Hepatocyte (in vitro differentiated cells): ENCODE measurements around the gene PTPN14. TPM values are rescaled to one million over a fixed set of nuclear protein-coding genes. Genes with fewer than 3 reads are reported as not detected.

Experiments used
- DNase-seq: peaks from one replicate; pipeline ENCODE4 v3.0.0-alpha.2; 2016; ENCODE audit warnings: low spot score
- H2AFZ ChIP-seq: fragments of 200-600 bp; sonication (generic); 2 replicates; pipeline ENCODE4 v1.6.0; 2016; ENCODE audit warnings: antibody characterized with exemption, mild to moderate bottlenecking
- H3K27ac ChIP-seq: fragments of 200-600 bp; sonication (generic); 2 replicates; pipeline ENCODE4 v1.5.1; 2016; ENCODE audit warnings: mild to moderate bottlenecking
- H3K27me3 ChIP-seq: fragments of 200-600 bp; sonication (generic); 2 replicates; pipeline ENCODE4 v1.6.1; 2016
- H3K36me3 ChIP-seq: fragments of 200-600 bp; sonication (generic); replicated peaks from 2 replicates; pipeline ENCODE4 v1.5.1; 2016; ENCODE audit warnings: low read depth; ENCODE audit not compliant: insufficient read depth
- H3K4me1 ChIP-seq: fragments of 200-600 bp; sonication (generic); 2 replicates; pipeline ENCODE4 v1.5.1; 2016; ENCODE audit warnings: mild to moderate bottlenecking, moderate library complexity; ENCODE audit not compliant: insufficient read depth
- H3K4me2 ChIP-seq: fragments of 200-600 bp; sonication (generic); 2 replicates; pipeline ENCODE4 v1.6.0; 2016
- H3K4me3 ChIP-seq: fragments of 200-600 bp; sonication (generic); 2 replicates; pipeline ENCODE4 v1.5.1; 2016; ENCODE audit warnings: mild to moderate bottlenecking
- H3K79me2 ChIP-seq: fragments of 200-600 bp; sonication (generic); 2 replicates; pipeline ENCODE4 v1.6.0; 2017; ENCODE audit warnings: mild to moderate bottlenecking
- H3K9me2 ChIP-seq: fragments of 200-600 bp; sonication (generic); replicated peaks from 2 replicates; pipeline ENCODE4 v1.6.0; 2017; ENCODE audit warnings: mild to moderate bottlenecking; ENCODE audit not compliant: insufficient read depth
- H3K9me3 ChIP-seq: fragments of 200-600 bp; sonication (generic); 2 replicates; pipeline ENCODE4 v1.5.1; 2016; ENCODE audit warnings: low read depth, mild to moderate bottlenecking
- H4K20me1 ChIP-seq: fragments of 200-600 bp; sonication (generic); 2 replicates; pipeline ENCODE4 v1.6.0; 2016; ENCODE audit warnings: mild to moderate bottlenecking; ENCODE audit not compliant: insufficient read depth, poor library complexity, severe bottlenecking
- CTCF ChIP-seq: fragments of 200-600 bp; sonication (generic); IDR thresholded peaks from 2 replicates; pipeline ENCODE4 v1.5.1; 2016; ENCODE audit warnings: antibody characterized with exemption, mild to moderate bottlenecking; ENCODE audit not compliant: poor library complexity
- EZH2 ChIP-seq: fragments of 200-600 bp; sonication (generic); IDR thresholded peaks from 2 replicates; pipeline ENCODE4 v1.6.1; 2016; ENCODE audit warnings: antibody characterized with exemption, mild to moderate bottlenecking, borderline replicate concordance
- EZH2phosphoT487 ChIP-seq: fragments of 200-600 bp; sonication (generic); IDR thresholded peaks from one replicate; pipeline ENCODE4 v1.6.1; 2018; ENCODE audit warnings: antibody characterized with exemption, mild to moderate bottlenecking, low read depth, moderate library complexity; ENCODE audit not compliant: unreplicated experiment, severe bottlenecking
- WGBS: methylation state at CpG from one replicate; pipeline ENCODE4 v1.1.6; 2016; ENCODE audit warnings: low lambda C conversion rate; ENCODE audit errors: missing lambda C conversion rate; 5-methylcytosine and 5-hydroxymethylcytosine counted together
- polyA plus RNA-seq: library from polyadenylated mRNA; unstranded; fragments of >200 nt; fragmentation: Nextera tagmentation; extraction: Ambion mirVana; gene quantifications from 2 replicates; pipeline ENCODE4 v1.2.1, GENCODE V29; 2016
- total RNA-seq: library from RNA; depleted of rRNA; stranded (reverse); fragments of >200 nt; gene quantifications from 2 replicates; pipeline ENCODE4 v1.2.3, GENCODE V29; 2014

PTPN14 gene
- total and polyA plus RNA-seq, 2 experiments from 2014 or later = 9.5 to 21.7 TPM

- Histone ChIP-seq H3K79me2 (peaks cover 21% of the 10 kb centered on the region), H2AFZ (no peak overlapping the region), H4K20me1 (no peaks in the 10 kb centered on the region), H3K27me3 (no peaks in the 10 kb centered on the region), H3K4me1 (no peaks in the 10 kb centered on the region), H3K4me3 (no peak overlapping the region), H3K9me2 (no peaks in the 10 kb centered on the region), H3K36me3 (no peaks in the 10 kb centered on the region), H3K27ac (no peak overlapping the region), H3K4me2 (no peak overlapping the region), H3K9me3 (no peaks in the 10 kb centered on the region)
- no peak for TF ChIP-seq CTCF
- TF ChIP-seq EZH2phosphoT487 = no peak
- no peak for TF ChIP-seq EZH2
- WGBS = 85% methylated on average over 9 of the region's 9 CpGs
- no peak for DNase-seq
These were observed 121.2 kb downstream of the PTPN14 start for GRCh38 chr1:214429951-214430770.

- H3K79me2 ChIP-seq = peaks cover 14% of the 10 kb centered on the region
These were observed 123.5 kb downstream of the PTPN14 start for GRCh38 chr1:214427871-214428277.

GRCh38 chr1:214426426-214426812, 125.0 kb downstream of the PTPN14 start:
- WGBS = 100% methylated on average over 2 of the region's 2 CpGs
- Histone ChIP-seq H3K36me3 (no peaks in the 10 kb centered on the region), H2AFZ (no peak overlapping the region), H3K27me3 (no peaks in the 10 kb centered on the region), H3K4me3 (no peak overlapping the region), H3K9me2 (no peaks in the 10 kb centered on the region), H3K27ac (no peak overlapping the region), H3K4me2 (no peak overlapping the region), H3K4me1 (no peaks in the 10 kb centered on the region), H4K20me1 (no peaks in the 10 kb centered on the region), H3K9me3 (no peaks in the 10 kb centered on the region), H3K79me2 (peaks cover 20% of the 10 kb centered on the region)
- TF ChIP-seq EZH2 (no peak), CTCF (no peak), EZH2phosphoT487 (no peak)
- DNase-seq = no peak

More at GRCh38 chr1:214427871-214428277, 123.5 kb downstream of the PTPN14 start:
- H3K9me2 ChIP-seq = no peaks in the 10 kb centered on the region
- H2AFZ ChIP-seq = no peak overlapping the region
- no peaks in the 10 kb centered on the region for H3K36me3 ChIP-seq
- no peak overlapping the region for H3K4me3 ChIP-seq
- H4K20me1 ChIP-seq = no peaks in the 10 kb centered on the region
- no peaks in the 10 kb centered on the region for H3K9me3 ChIP-seq
- H3K4me2 ChIP-seq = no peak overlapping the region
- WGBS = 78% methylated on average over 7 of the region's 7 CpGs
- H3K27ac ChIP-seq = no peak overlapping the region
- TF ChIP-seq CTCF = no peak
- TF ChIP-seq EZH2 = no peak
- no peak for TF ChIP-seq EZH2phosphoT487
- no peaks in the 10 kb centered on the region for H3K4me1 ChIP-seq
- H3K27me3 ChIP-seq = no peaks in the 10 kb centered on the region
- no peak for DNase-seq
